Smooth muscle cell (in vitro differentiated cells): ENCODE data around the gene PRKCH. TPM values are rescaled to one million over a fixed set of nuclear protein-coding genes. Genes with fewer than 3 reads are reported as not detected.

Experiments
- DNase-seq: peaks from one replicate; lab custom pipeline; 2025; ENCODE audit not compliant: unreplicated experiment; lab: John Stamatoyannopoulos, UW
- H2AFZ ChIP-seq: fragments of 200-600 bp; sonication (generic); 2 replicates; pipeline ENCODE4 v1.6.0; 2016; ENCODE audit warnings: antibody characterized with exemption, low read depth, mild to moderate bottlenecking
- H3F3A ChIP-seq: fragments of 200-600 bp; sonication (generic); 2 replicates; pipeline ENCODE4 v1.6.0; 2017; ENCODE audit warnings: antibody characterized with exemption, low read depth
- H3K27ac ChIP-seq: fragments of 200-600 bp; sonication (generic); 2 replicates; pipeline ENCODE4 v1.5.1; 2016; ENCODE audit warnings: low read depth, mild to moderate bottlenecking
- H3K27me3 ChIP-seq: fragments of 200-600 bp; sonication (generic); 2 replicates; pipeline ENCODE4 v1.6.1; 2016; ENCODE audit warnings: low read depth, mild to moderate bottlenecking
- H3K36me3 ChIP-seq: fragments of 200-600 bp; sonication (generic); 2 replicates; pipeline ENCODE4 v1.5.1; 2016; ENCODE audit warnings: low read depth
- H3K4me1 ChIP-seq: fragments of 200-600 bp; sonication (generic); 2 replicates; pipeline ENCODE4 v1.5.1; 2016; ENCODE audit warnings: low read depth
- H3K4me2 ChIP-seq: fragments of 200-600 bp; sonication (generic); 2 replicates; pipeline ENCODE4 v1.6.0; 2016; ENCODE audit warnings: mild to moderate bottlenecking
- H3K4me3 ChIP-seq: fragments of 200-600 bp; sonication (generic); 2 replicates; pipeline ENCODE4 v1.5.1; 2016; ENCODE audit warnings: mild to moderate bottlenecking
- H3K79me2 ChIP-seq: fragments of 200-600 bp; sonication (generic); 2 replicates; pipeline ENCODE4 v1.6.0; 2016; ENCODE audit warnings: low read depth, mild to moderate bottlenecking
- H3K9ac ChIP-seq: fragments of 200-600 bp; sonication (generic); 2 replicates; pipeline ENCODE4 v1.6.0; 2016; ENCODE audit warnings: low read depth
- H3K9me3 ChIP-seq: fragments of 200-600 bp; sonication (generic); replicated peaks from 2 replicates; pipeline ENCODE4 v1.5.1; 2016; ENCODE audit warnings: low read depth
- H4K20me1 ChIP-seq: fragments of 200-600 bp; sonication (generic); 2 replicates; pipeline ENCODE4 v1.6.0; 2016; ENCODE audit warnings: low read depth
- CTCF ChIP-seq: fragments of 200-600 bp; sonication (generic); IDR thresholded peaks from 2 replicates; pipeline ENCODE4 v1.5.1; 2017; ENCODE audit warnings: borderline replicate concordance, mild to moderate bottlenecking, antibody characterized with exemption; ENCODE audit not compliant: insufficient read depth, poor library complexity, severe bottlenecking
- WGBS: methylation state at CpG from one replicate; pipeline ENCODE4 v1.1.7; 2016; ENCODE audit warnings: low lambda C conversion rate; 5-methylcytosine and 5-hydroxymethylcytosine counted together
- polyA plus RNA-seq: library from polyadenylated mRNA; unstranded; fragments of >200 nt; fragmentation: Nextera tagmentation; extraction: Ambion mirVana; gene quantifications from 2 replicates; pipeline ENCODE4 v1.2.1, GENCODE V29; 2016
- total RNA-seq: library from RNA; depleted of rRNA; stranded (reverse); fragments of >200 nt; gene quantifications from 2 replicates; pipeline ENCODE4 v1.2.3, GENCODE V29; 2014

The PRKCH gene
- total and polyA plus RNA-seq, 2 experiments from 2014 or later: 1.5 to 7.6 TPM

- H3K4me1 ChIP-seq: peaks cover 37% of the 10 kb centered on the region
- H3K9ac ChIP-seq: peak overlapping the region; percentile 21
- peak overlapping the region; percentile 21 for H3K4me2 ChIP-seq
- H3F3A ChIP-seq: peaks cover 35% of the 10 kb centered on the region
- 85% methylated on average over 3 of the region's 3 CpGs for WGBS
- H3K36me3 ChIP-seq: no peaks in the 10 kb centered on the region
- no peak overlapping the region for H2AFZ ChIP-seq
- H4K20me1 ChIP-seq: no peaks in the 10 kb centered on the region
- peak overlapping the region; percentile 85 for H3K27ac ChIP-seq
- H3K9me3 ChIP-seq: no peaks in the 10 kb centered on the region
- TF ChIP-seq CTCF: no peak
- H3K4me3 ChIP-seq: no peak overlapping the region
- DNase-seq: no peak
- H3K27me3 ChIP-seq: no peaks in the 10 kb centered on the region
- no peaks in the 10 kb centered on the region for H3K79me2 ChIP-seq
Observed at GRCh38 chr14:61575126-61575525, 253.7 kb downstream of the PRKCH start.

GRCh38 chr14:61575551-61576150 is 254.3 kb downstream of the PRKCH start:
- H3K4me2 ChIP-seq: peak overlapping the region; percentile 21
- H3K9me3 ChIP-seq: no peaks in the 10 kb centered on the region
- H3K9ac ChIP-seq: peak overlapping the region; percentile 21
- 75% methylated on average over 6 of the region's 6 CpGs for WGBS
- no peak overlapping the region for H2AFZ ChIP-seq
- no peak for TF ChIP-seq CTCF
- peaks cover 34% of the 10 kb centered on the region for H3K4me1 ChIP-seq
- peaks cover 35% of the 10 kb centered on the region for H3F3A ChIP-seq
- H3K79me2 ChIP-seq: no peaks in the 10 kb centered on the region
- no peaks in the 10 kb centered on the region for H3K36me3 ChIP-seq
- no peak overlapping the region for H3K4me3 ChIP-seq
- peak overlapping the region; percentile 85 for H3K27ac ChIP-seq
- DNase-seq: no peak
- H3K27me3 ChIP-seq: no peaks in the 10 kb centered on the region
- H4K20me1 ChIP-seq: no peaks in the 10 kb centered on the region

- H3K79me2 ChIP-seq: no peaks in the 10 kb centered on the region
- H3K9me3 ChIP-seq: no peaks in the 10 kb centered on the region
- peaks cover 40% of the 10 kb centered on the region for H3F3A ChIP-seq
- 36% methylated on average over 2 of the region's 2 CpGs for WGBS
- DNase-seq: no peak
- H4K20me1 ChIP-seq: no peaks in the 10 kb centered on the region
- H3K27me3 ChIP-seq: no peaks in the 10 kb centered on the region
- peak overlapping the region; percentile 1 for H3K9ac ChIP-seq
- TF ChIP-seq CTCF: no peak
- peak overlapping the region; percentile 55 for H3K4me2 ChIP-seq
- H2AFZ ChIP-seq: no peak overlapping the region
- H3K27ac ChIP-seq: peak overlapping the region; percentile 85
- H3K4me1 ChIP-seq: peaks cover 32% of the 10 kb centered on the region
- H3K4me3 ChIP-seq: no peak overlapping the region
- H3K36me3 ChIP-seq: no peaks in the 10 kb centered on the region
Observed at GRCh38 chr14:61577506-61577931, 256.1 kb downstream of the PRKCH start.

GRCh38 chr14:61578745-61579144 is 257.4 kb downstream of the PRKCH start:
- WGBS: 17% methylated on average over 2 of the region's 2 CpGs
- Histone ChIP-seq H4K20me1 (no peaks in the 10 kb centered on the region), H3F3A (peaks cover 33% of the 10 kb centered on the region), H3K4me3 (no peak overlapping the region), H3K4me1 (peaks cover 26% of the 10 kb centered on the region), H3K4me2 (peak overlapping the region; percentile 55), H3K36me3 (no peaks in the 10 kb centered on the region), H3K9ac (peak overlapping the region; percentile 17), H2AFZ (no peak overlapping the region), H3K27ac (peak overlapping the region; percentile 85), H3K9me3 (no peaks in the 10 kb centered on the region), H3K27me3 (no peaks in the 10 kb centered on the region), H3K79me2 (no peaks in the 10 kb centered on the region)
- no peak for DNase-seq
- TF ChIP-seq CTCF: no peak
